Embryonic facial prominence (tissue), 1 donor: ENCODE measurements around the gene CRADD.

Experiments
- DNase-seq: peaks from one replicate; pipeline ENCODE4 v3.0.0-alpha.2; 2016; ENCODE audit errors: extremely low spot score

CRADD gene

DNA sequence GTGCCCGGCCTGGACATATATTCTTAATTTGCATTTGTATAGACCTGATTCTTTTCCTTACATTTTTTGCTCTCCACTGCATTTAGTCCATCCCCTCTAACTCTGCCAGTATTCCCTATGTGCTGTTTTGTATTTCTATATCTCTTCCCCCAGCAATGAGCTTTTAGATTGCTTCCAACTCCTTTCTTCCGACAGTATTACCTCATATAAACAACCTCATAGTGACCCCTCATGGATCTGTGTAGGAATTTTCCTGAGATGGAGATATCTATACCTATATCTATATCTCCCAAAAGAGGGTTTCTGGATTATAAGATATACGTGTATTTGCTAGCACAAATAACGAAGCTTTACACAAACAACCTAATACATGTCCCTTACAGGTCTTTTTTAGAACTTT lies 161.9 kb downstream of the CRADD start:
- no peak for DNase-seq

DNA sequence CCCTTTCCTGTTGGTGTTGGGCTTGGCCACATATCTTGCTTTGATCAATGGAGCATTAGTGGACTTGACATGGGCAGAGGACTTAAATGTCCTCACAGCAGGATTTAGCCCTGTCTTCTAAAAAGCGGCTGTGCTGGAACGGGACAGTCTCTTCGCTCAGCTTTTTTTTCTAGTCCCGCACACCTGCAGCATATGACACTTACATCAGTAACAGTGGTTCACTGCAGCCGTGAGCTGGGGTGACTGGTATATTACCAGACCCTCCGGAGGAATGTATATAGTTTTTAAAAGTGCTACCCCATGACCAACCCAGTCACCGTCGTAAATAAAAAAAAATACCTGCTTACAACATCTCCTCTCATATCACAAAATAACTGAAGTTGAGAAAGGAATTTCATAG lies 164.5 kb downstream of the CRADD start:
- DNase-seq = no peak

- no peak for DNase-seq
Observed at GRCh38 chr12:93844164-93844784, 167.1 kb downstream of the CRADD start.

- DNase-seq = no peak
Observed at GRCh38 chr12:93846936-93847516, 169.9 kb downstream of the CRADD start.

DNA sequence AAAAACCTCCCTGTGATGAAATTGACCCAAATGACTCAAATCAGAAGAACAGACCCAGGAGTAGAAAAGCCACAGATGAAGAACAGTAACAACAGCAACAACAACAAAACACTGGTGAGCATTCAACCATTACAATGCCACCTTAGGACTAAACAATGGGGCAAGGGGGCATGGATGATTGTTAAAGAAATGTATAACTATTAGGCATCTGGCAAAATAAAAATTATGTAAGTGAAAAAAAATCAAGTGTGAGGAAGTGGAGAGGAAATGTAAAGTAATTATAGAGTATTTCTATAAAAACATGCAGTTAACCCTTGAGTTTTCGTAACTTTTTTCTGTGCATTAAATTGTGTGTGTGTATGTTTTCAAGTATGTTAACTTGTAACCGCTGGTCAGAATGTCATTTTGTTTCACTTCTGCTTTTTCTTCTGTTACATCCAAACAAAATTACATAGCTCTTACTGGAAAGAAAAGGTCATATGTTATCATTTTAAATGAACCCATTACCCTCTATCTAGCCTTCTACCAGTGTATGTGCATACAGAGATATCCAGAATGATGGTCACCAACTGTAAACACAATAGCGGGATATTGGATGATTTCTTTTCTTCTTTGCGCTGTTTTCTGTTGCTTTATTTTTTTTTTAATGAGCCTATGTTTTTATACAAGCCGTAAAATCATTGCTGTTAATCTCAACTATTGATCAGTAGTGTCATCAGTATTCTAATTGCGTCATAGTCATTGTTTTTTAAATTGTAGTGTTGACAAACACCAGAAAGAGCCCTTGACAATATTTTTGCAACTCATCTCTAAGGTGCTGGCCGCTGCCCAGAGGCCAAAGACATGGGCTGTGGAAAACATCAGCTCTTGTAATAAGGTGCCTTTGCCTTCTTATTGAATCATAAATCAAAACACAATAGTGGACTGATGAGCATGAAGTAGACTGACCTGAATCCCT lies 170.6 kb downstream of the CRADD start:
- no peak for DNase-seq

- no peak for DNase-seq
Observed at GRCh38 chr12:93848523-93849101, 171.4 kb downstream of the CRADD start.

- DNase-seq = no peak
Observed at GRCh38 chr12:93849946-93850345, 172.8 kb downstream of the CRADD start.

GRCh38 chr12:93850481-93851256 lies 173.5 kb downstream of the CRADD start:
- no peak for DNase-seq

GRCh38 chr12:93851257-93851671 lies 174.1 kb downstream of the CRADD start:
- DNase-seq = no peak

GRCh38 chr12:93852173-93852591 lies 175.0 kb downstream of the CRADD start:
- DNase-seq = no peak

DNA sequence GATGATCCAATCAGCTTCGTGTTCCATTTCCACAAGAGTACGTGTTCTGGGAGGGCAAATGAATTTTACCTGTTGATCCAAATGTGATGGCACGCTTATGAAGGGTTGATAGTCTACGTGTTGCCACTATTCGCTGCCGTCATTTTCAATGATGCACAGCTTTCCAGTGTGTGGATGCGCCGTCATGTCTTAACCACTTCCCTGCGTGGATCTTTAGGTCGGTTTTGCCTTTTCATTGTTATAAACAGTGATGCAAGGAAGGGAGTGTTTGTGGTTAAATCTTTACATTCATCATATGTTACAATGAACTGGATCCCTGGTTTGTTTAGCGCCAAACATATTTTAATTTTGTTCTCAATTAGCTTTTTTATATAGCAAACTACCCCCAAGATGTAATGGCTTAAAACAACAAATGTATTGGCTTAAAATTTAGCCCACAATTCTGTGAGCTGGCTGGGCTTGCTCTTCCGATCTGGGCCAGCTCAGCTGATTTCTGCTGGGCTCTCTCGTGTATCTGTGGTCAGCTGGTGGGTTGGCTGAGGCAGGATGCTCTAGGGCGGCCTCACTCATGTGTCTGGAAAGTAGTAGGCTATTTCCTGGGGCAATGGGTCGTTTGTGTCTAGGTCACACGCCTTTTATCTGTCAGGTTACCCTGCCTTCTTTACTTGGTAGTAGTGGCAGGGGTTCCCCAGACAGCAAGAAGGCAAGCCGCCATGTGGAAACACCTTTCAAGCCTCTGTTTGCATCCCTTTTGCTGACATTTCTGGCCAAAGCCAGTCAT lies 176.7 kb downstream of the CRADD start:
- no peak for DNase-seq

GRCh38 chr12:93855261-93855660 lies 178.1 kb downstream of the CRADD start:
- DNase-seq = no peak

DNA sequence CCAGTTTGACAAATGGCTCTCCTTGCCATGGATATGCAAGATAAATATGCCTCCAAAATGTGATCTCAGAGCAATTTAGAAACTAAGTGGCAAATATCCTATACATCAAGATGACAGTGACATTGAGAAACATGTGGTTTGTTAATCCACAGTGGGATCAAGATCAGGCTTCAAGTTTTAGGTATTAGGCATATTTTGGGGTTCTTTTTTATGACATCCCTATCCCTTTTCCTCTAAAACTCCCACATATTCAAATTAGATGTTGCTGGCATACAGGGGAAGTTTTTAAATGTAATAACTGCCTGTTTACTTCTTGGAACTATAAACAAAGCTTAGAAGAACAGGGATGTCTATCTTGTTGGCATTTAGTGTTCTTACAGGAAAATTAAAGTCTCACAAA lies 179.4 kb downstream of the CRADD start:
- DNase-seq = no peak

GRCh38 chr12:93857279-93857938 lies 180.2 kb downstream of the CRADD start:
- DNase-seq = no peak

DNA sequence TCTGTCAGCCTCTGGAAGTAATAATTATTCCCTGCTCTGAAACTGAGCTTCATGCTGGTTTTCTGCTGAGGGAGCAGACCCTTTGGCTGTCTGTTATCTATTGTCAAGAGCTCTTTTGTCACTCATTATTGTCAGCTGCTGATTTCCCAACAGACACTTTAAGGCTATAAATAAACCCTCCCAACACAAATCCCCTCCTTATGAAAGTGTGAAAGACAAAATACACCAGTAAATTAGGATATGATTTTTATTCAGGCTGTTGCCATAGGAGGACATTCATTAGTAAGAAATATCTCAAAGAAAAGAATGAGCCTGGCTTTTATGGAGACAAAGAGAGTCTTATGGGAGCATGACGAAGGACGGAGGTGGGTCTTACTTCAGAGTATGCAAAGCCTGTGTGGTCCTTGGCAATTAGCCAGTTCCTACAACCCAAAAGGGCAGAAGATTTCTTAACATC lies 180.8 kb downstream of the CRADD start:
- no peak for DNase-seq

- DNase-seq = no peak
Observed at GRCh38 chr12:93860668-93861373, 183.6 kb downstream of the CRADD start.

DNA sequence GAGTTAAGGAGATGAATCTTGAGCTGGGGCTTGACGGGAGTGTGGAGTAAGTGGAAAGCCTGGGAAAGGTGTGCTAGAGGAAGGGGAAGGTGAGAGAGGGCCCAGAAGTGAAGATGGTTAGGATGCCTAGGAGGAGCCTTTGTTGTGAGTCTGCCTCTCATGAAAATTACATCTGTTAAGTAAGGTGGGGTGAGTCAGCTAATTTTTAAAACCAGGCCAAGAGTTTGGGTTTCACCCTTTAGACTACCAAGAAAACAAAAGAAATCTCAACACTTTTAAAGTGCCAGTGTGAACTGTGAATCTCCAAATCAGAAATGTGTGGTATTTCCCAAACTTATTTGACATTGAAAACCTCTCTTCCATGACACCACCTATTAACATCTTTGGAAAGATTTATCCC lies 185.2 kb downstream of the CRADD start:
- no peak for DNase-seq

GRCh38 chr12:93865751-93866150 lies 188.6 kb downstream of the CRADD start:
- no peak for DNase-seq

DNA sequence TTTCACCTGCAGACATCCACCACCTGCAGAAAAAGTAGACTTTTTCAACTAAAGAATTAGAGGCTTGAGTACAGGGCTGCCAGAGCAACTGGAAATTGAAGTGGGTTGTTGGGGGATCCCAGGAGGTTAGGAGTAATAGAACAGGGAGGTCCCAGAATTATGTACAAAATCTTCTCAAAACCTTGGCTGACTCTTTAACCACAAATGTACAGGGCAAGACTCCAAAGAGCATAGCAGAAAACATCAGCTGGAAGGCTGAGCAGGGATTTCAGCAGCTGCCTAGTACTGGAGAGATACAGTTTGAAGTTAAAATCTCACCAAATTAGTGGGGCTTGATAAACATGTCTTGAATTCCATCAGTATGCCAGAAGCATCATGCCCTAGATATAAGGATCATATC lies 191.6 kb downstream of the CRADD start:
- no peak for DNase-seq
